Body of pancreas (tissue), 4 donors: ENCODE data around the gene PGF. TPM values are rescaled to one million over a fixed set of nuclear protein-coding genes. Genes with fewer than 3 reads are reported as not detected.

Source experiments
- ATAC-seq: fragments of 150-250 bp; one replicate; pipeline ENCODE4 v1.9.1; 2016
- DNase-seq, 4 donors: peaks; one replicate each; pipeline ENCODE4 v3.0.0-alpha.2; 2019
- H3K27ac ChIP-seq, 4 donors: fragments of 200-600 bp; sonication (generic); 1 replicate in 3 of 4; 2 replicates in 1 of 4; pipeline versions ENCODE4 v1.5.1 to v1.6.1; 2016 to 2019; ENCODE audit warnings: mild to moderate bottlenecking in 1 of 4, mixed read lengths in 1 of 4, moderate library complexity in 1 of 4
- H3K27me3 ChIP-seq, 2 donors: fragments of 200-600 bp; sonication (generic); one replicate each; pipeline ENCODE4 v1.6.0; 2016; ENCODE audit warnings: mild to moderate bottlenecking in 1 of 2
- H3K36me3 ChIP-seq, 2 donors: fragments of 200-600 bp; sonication (generic); replicated peaks in 1 of 2; 2 replicates each; pipeline ENCODE4 v1.5.1; 2016; ENCODE audit warnings: low read depth in 2 of 2; ENCODE audit not compliant: insufficient read depth in 1 of 2
- H3K4me1 ChIP-seq: fragments of 200-600 bp; sonication (generic); one replicate; pipeline ENCODE4 v1.6.0; 2016
- H3K4me3 ChIP-seq, 2 donors: fragments of 200-600 bp; sonication (generic); 1 replicate in 1 of 2; 2 replicates in 1 of 2; pipeline ENCODE4 v1.5.1; 2016 to 2019
- H3K9me3 ChIP-seq, 3 donors: fragments of 200-600 bp; sonication (generic); 1 replicate in 2 of 3; 2 replicates in 1 of 3; pipeline ENCODE4 v1.5.1; 2016
- CTCF ChIP-seq, 7 experiments: fragments of 450-650 bp in 4 of 7; fragments of 200-600 bp in 3 of 7; sonication (generic) in 3 of 7; IDR thresholded peaks; one replicate each; pipeline ENCODE4 v1.5.1; 2016 to 2019; ENCODE audit warnings: antibody characterized with exemption in 7 of 7
- POLR2A ChIP-seq, 3 donors: fragments of 450-650 bp; IDR thresholded peaks; one replicate each; pipeline ENCODE4 v1.6.1; 2016; ENCODE audit warnings: antibody characterized with exemption in 3 of 3, mild to moderate bottlenecking in 2 of 3
- WGBS, 2 donors: methylation state at CpG; one replicate each; pipeline ENCODE4 v1.1.5; 2017; 5-methylcytosine and 5-hydroxymethylcytosine counted together
- intact Hi-C: fragments of 100-400 bp; cut with DNase I; formaldehyde crosslinking; loops from one replicate; pipeline ENCODE4 v1.15.1; 2023
- total RNA-seq, 2 donors: library from RNA; depleted of rRNA; stranded (reverse); fragments of >200 nt; gene quantifications; one replicate each; pipeline ENCODE4 v1.1.0, GENCODE V29; 2016

Gene PGF
- total RNA-seq, 2 donors from 2014 or later: 2.3 to 6.6 TPM

GRCh38 chr14:74919421-74920165 is 35.8 kb downstream of the PGF start:
- Histone ChIP-seq H3K9me3 (no peaks in the 10 kb centered on the region), H3K27me3 (no peaks in the 10 kb centered on the region), H3K4me3 (no peak overlapping the region), H3K27ac (no peak overlapping the region), H3K36me3 (no peaks in the 10 kb centered on the region), H3K4me1 (peaks cover 4% of the 10 kb centered on the region)
- intact Hi-C loops: no loop called here
- DNase-seq: no peak
- no peak for TF ChIP-seq POLR2A (IDR thresholded peaks at IDR 0.05)
- TF ChIP-seq CTCF (IDR thresholded peaks at IDR 0.05): no peak
- ATAC-seq: no peak
- 93 to 95% methylated on average over 20 to 21 of the region's 22 CpGs for WGBS, 2 donors

GRCh38 chr14:74918380-74918779 is 37.0 kb downstream of the PGF start:
- H3K27me3 ChIP-seq: no peaks in the 10 kb centered on the region
- no peaks in the 10 kb centered on the region for H3K36me3 ChIP-seq
- ATAC-seq (no peak), DNase-seq (no peak)
- intact Hi-C loops: no loop called here
- TF ChIP-seq CTCF (IDR thresholded peaks at IDR 0.05): no peak
- no peak for TF ChIP-seq POLR2A (IDR thresholded peaks at IDR 0.05)
- no peaks in the 10 kb centered on the region for H3K9me3 ChIP-seq
- H3K27ac ChIP-seq: no peak overlapping the region
- 88 to 96% methylated on average over 5 to 9 of the region's 9 CpGs for WGBS, 2 donors
- peaks cover under 1% of the 10 kb centered on the region for H3K4me1 ChIP-seq
- H3K4me3 ChIP-seq: no peak overlapping the region

- DNase-seq (no peak), ATAC-seq (peak; percentile 11)
- Histone ChIP-seq H3K27me3 (no peaks in the 10 kb centered on the region), H3K36me3 (no peaks in the 10 kb centered on the region), H3K4me3 (no peak overlapping the region), H3K27ac (peak overlapping the region in 1 of 4 donors; percentile 26), H3K4me1 (no peaks in the 10 kb centered on the region), H3K9me3 (no peaks in the 10 kb centered on the region)
- intact Hi-C loops: no loop called here
- TF ChIP-seq CTCF (IDR thresholded peaks at IDR 0.05) (no peak), POLR2A (IDR thresholded peaks at IDR 0.05) (no peak)
- WGBS, 2 donors: 67 to 74% methylated on average over 13 of the region's 13 CpGs
These were observed 37.7 kb downstream of the PGF start for GRCh38 chr14:74917646-74918081.

- intact Hi-C loops: no loop called here
- Histone ChIP-seq H3K9me3 (no peaks in the 10 kb centered on the region), H3K4me3 (no peak overlapping the region), H3K27ac (peak overlapping the region in 1 of 4 donors; percentile 26), H3K36me3 (no peaks in the 10 kb centered on the region), H3K27me3 (no peaks in the 10 kb centered on the region), H3K4me1 (no peaks in the 10 kb centered on the region)
- WGBS, 2 donors: 91 to 95% methylated on average over 5 of the region's 5 CpGs
- no peak for TF ChIP-seq POLR2A (IDR thresholded peaks at IDR 0.05)
- TF ChIP-seq CTCF (IDR thresholded peaks at IDR 0.05): no peak
- no peak for DNase-seq
- no peak for ATAC-seq
These were observed 38.2 kb downstream of the PGF start for GRCh38 chr14:74917178-74917543.

- DNase-seq: no peak
- 53 to 56% methylated on average over 7 of the region's 7 CpGs for WGBS, 2 donors
- intact Hi-C loops: no loop called here
These were observed 39.6 kb downstream of the PGF start for GRCh38 chr14:74915826-74916225.

More at GRCh38 chr14:74915826-74916225, 39.6 kb downstream of the PGF start:
- H3K27ac ChIP-seq: no peak overlapping the region
- no peak overlapping the region for H3K4me3 ChIP-seq
- no peaks in the 10 kb centered on the region for H3K27me3 ChIP-seq
- H3K9me3 ChIP-seq: no peaks in the 10 kb centered on the region
- TF ChIP-seq CTCF (IDR thresholded peaks at IDR 0.05): no peak
- no peak for TF ChIP-seq POLR2A (IDR thresholded peaks at IDR 0.05)
- no peak for ATAC-seq
- H3K4me1 ChIP-seq: no peaks in the 10 kb centered on the region
- no peaks in the 10 kb centered on the region for H3K36me3 ChIP-seq
